ENCODE data around the gene LETMD1.

LETMD1 gene

GRCh38 chr12:51098611-51099010, 50.5 kb downstream of the LETMD1 start:
- H3K36me3 ChIP-seq (ENCODE audit: control insufficient read depth in 2 of 2, insufficient read depth in 2 of 2, low read length in 2 of 2): peaks cover 43 to 48% of the 10 kb centered on the region in 2 donors
- no peak overlapping the region for H3K9ac ChIP-seq (ENCODE audit: low read length in 2 of 2)
- no peak overlapping the region for H3K4me3 ChIP-seq (ENCODE audit: low read length in 2 of 2)
- H3K4me1 ChIP-seq (ENCODE audit: control insufficient read depth, insufficient read depth, low read length): no peaks in the 10 kb centered on the region
- H3K9me3 ChIP-seq (ENCODE audit: control insufficient read depth in 2 of 2, low read length in 2 of 2): no peaks in the 10 kb centered on the region
- no peak overlapping the region for H3K27ac ChIP-seq (ENCODE audit: low read length)
- no peaks in the 10 kb centered on the region for H3K27me3 ChIP-seq (ENCODE audit: control insufficient read depth in 1 of 2, insufficient read depth in 2 of 2, low read length in 2 of 2)

GRCh38 chr12:51103977-51104376, 55.9 kb downstream of the LETMD1 start:
- Histone ChIP-seq H3K36me3 (ENCODE audit: control insufficient read depth in 2 of 2, insufficient read depth in 2 of 2, low read length in 2 of 2) (peaks cover 41 to 46% of the 10 kb centered on the region in 2 donors), H3K9ac (ENCODE audit: low read length in 2 of 2) (no peak overlapping the region), H3K27me3 (ENCODE audit: control insufficient read depth in 1 of 2, insufficient read depth in 2 of 2, low read length in 2 of 2) (no peaks in the 10 kb centered on the region), H3K4me3 (ENCODE audit: low read length in 2 of 2) (no peak overlapping the region), H3K9me3 (ENCODE audit: control insufficient read depth in 2 of 2, low read length in 2 of 2) (no peaks in the 10 kb centered on the region), H3K27ac (ENCODE audit: low read length) (no peak overlapping the region), H3K4me1 (ENCODE audit: control insufficient read depth, insufficient read depth, low read length) (no peaks in the 10 kb centered on the region)

- Histone ChIP-seq H3K27ac (ENCODE audit: low read length) (no peak overlapping the region), H3K9me3 (ENCODE audit: control insufficient read depth in 2 of 2, low read length in 2 of 2) (no peaks in the 10 kb centered on the region), H3K9ac (ENCODE audit: low read length in 2 of 2) (no peak overlapping the region), H3K4me1 (ENCODE audit: control insufficient read depth, insufficient read depth, low read length) (no peaks in the 10 kb centered on the region), H3K27me3 (ENCODE audit: control insufficient read depth in 1 of 2, insufficient read depth in 2 of 2, low read length in 2 of 2) (no peaks in the 10 kb centered on the region), H3K4me3 (ENCODE audit: low read length in 2 of 2) (no peak overlapping the region), H3K36me3 (ENCODE audit: control insufficient read depth in 2 of 2, insufficient read depth in 2 of 2, low read length in 2 of 2) (peaks cover 35 to 37% of the 10 kb centered on the region in 2 donors)
These were observed 60.0 kb downstream of the LETMD1 start for GRCh38 chr12:51108136-51108535.
